HEK293 (cell line): Measurements from ENCODE around the gene AGRN.

Experiments
- GLIS2 ChIP-seq: fragments of 450-650 bp; formaldehyde crosslinking; IDR thresholded peaks from 2 replicates; pipeline ENCODE4 v1.5.1; 2016; ENCODE audit warnings: missing biosample characterization, missing genetic modification characterization
- HOXD13 ChIP-seq: sonication (generic); formaldehyde crosslinking; IDR thresholded peaks from 2 replicates; pipeline ENCODE4 v1.8.0; 2022; ENCODE audit warnings: missing genetic modification reagents, borderline replicate concordance
- KLF16 ChIP-seq: fragments of 450-650 bp; formaldehyde crosslinking; IDR thresholded peaks from 2 replicates; pipeline ENCODE4 v1.5.1; 2017; ENCODE audit warnings: missing biosample characterization, missing genetic modification characterization
- OVOL3 ChIP-seq: fragments of 450-650 bp; formaldehyde crosslinking; IDR thresholded peaks from 2 replicates; pipeline ENCODE4 v1.5.1; 2016; ENCODE audit warnings: missing biosample characterization, missing genetic modification characterization
- PRDM2 ChIP-seq: fragments of 450-650 bp; formaldehyde crosslinking; IDR thresholded peaks from 2 replicates; pipeline ENCODE4 v1.5.1; 2016; ENCODE audit warnings: missing biosample characterization, missing genetic modification characterization, borderline replicate concordance
- SETDB1 ChIP-seq: IDR thresholded peaks from one replicate; pipeline ENCODE4 v1.6.1; 2017; ENCODE audit warnings: mild to moderate bottlenecking, low read length, moderate library complexity, mixed read lengths; ENCODE audit not compliant: insufficient read length
- SP3 ChIP-seq: fragments of 450-650 bp; formaldehyde crosslinking; IDR thresholded peaks from 2 replicates; pipeline ENCODE4 v1.5.1; 2016; ENCODE audit warnings: missing biosample characterization, missing genetic modification characterization
- YY1 ChIP-seq: fragments of 450-650 bp; formaldehyde crosslinking; IDR thresholded peaks from 2 replicates; pipeline ENCODE4 v1.5.1; 2018; ENCODE audit warnings: missing biosample characterization, missing genetic modification characterization
- ZBTB21 ChIP-seq: fragments of 450-650 bp; formaldehyde crosslinking; IDR thresholded peaks from 2 replicates; pipeline ENCODE4 v1.5.1; 2017; ENCODE audit warnings: missing biosample characterization, missing genetic modification characterization
- ZBTB44 ChIP-seq: fragments of 450-650 bp; IDR thresholded peaks from 2 replicates; pipeline ENCODE4 v1.5.1; 2018; ENCODE audit warnings: missing biosample characterization, mild to moderate bottlenecking, missing genetic modification characterization
- ZNF140 ChIP-seq: fragments of 450-650 bp; formaldehyde crosslinking; IDR thresholded peaks from 2 replicates; pipeline ENCODE4 v1.5.1; 2016; ENCODE audit warnings: missing biosample characterization, missing genetic modification characterization
- ZNF155 ChIP-seq: fragments of 450-650 bp; formaldehyde crosslinking; IDR thresholded peaks from 2 replicates; pipeline ENCODE4 v1.5.1; 2016; ENCODE audit warnings: missing biosample characterization, missing genetic modification characterization
- ZNF157 ChIP-seq: fragments of 450-650 bp; formaldehyde crosslinking; IDR thresholded peaks from 2 replicates; pipeline ENCODE4 v1.5.1; 2016; ENCODE audit warnings: missing biosample characterization, missing genetic modification characterization
- ZNF2 ChIP-seq: fragments of 450-650 bp; formaldehyde crosslinking; IDR thresholded peaks from 2 replicates; pipeline ENCODE4 v1.5.1; 2016; ENCODE audit warnings: missing biosample characterization, missing genetic modification characterization
- ZNF239 ChIP-seq: fragments of 450-650 bp; formaldehyde crosslinking; IDR thresholded peaks from 2 replicates; pipeline ENCODE4 v1.5.1; 2016; ENCODE audit warnings: missing biosample characterization, missing genetic modification characterization
- ZNF311 ChIP-seq: fragments of 450-650 bp; formaldehyde crosslinking; IDR thresholded peaks from 2 replicates; pipeline ENCODE4 v1.5.1; 2017; ENCODE audit warnings: missing biosample characterization, missing genetic modification characterization, borderline replicate concordance
- ZNF398 ChIP-seq: fragments of 450-650 bp; formaldehyde crosslinking; IDR thresholded peaks from 2 replicates; pipeline ENCODE4 v1.5.1; 2017; ENCODE audit warnings: missing biosample characterization, missing genetic modification characterization
- ZNF530 ChIP-seq: fragments of 450-650 bp; formaldehyde crosslinking; IDR thresholded peaks from 2 replicates; pipeline ENCODE4 v1.5.1; 2016; ENCODE audit warnings: low read depth, missing biosample characterization, missing genetic modification characterization
- ZNF561 ChIP-seq: fragments of 450-650 bp; IDR thresholded peaks from 2 replicates; pipeline ENCODE4 v1.5.1; 2018; ENCODE audit warnings: missing biosample characterization, missing genetic modification characterization, borderline replicate concordance
- ZNF621 ChIP-seq: fragments of 450-650 bp; formaldehyde crosslinking; IDR thresholded peaks from 2 replicates; pipeline ENCODE4 v1.5.1; 2017; ENCODE audit warnings: missing biosample characterization, missing genetic modification characterization
- ZNF664 ChIP-seq: fragments of 450-650 bp; formaldehyde crosslinking; IDR thresholded peaks from 2 replicates; pipeline ENCODE4 v1.5.1; 2016; ENCODE audit warnings: missing biosample characterization, missing genetic modification characterization
- ZSCAN4 ChIP-seq: fragments of 450-650 bp; formaldehyde crosslinking; IDR thresholded peaks from 2 replicates; pipeline ENCODE4 v1.5.1; 2017; ENCODE audit warnings: missing biosample characterization, missing genetic modification characterization
- TF ChIP-seq, protein P1 (sequence below): fragments of 450-650 bp; formaldehyde crosslinking; IDR thresholded peaks from 2 replicates; pipeline ENCODE4 v1.5.1; 2016; ENCODE audit warnings: missing biosample characterization, missing genetic modification characterization
- TF ChIP-seq, protein P2 (sequence below): sonication (generic); formaldehyde crosslinking; IDR thresholded peaks from 2 replicates; pipeline ENCODE4 v1.8.1; 2022; ENCODE audit warnings: mild to moderate bottlenecking, moderate library complexity, missing genetic modification reagents

The AGRN gene

GRCh38 chr1:1013105-1013921 is 6.6 kb upstream of the AGRN start, which contains the start of gene ISG15 (continued):
- TF ChIP-seq SP3 (tag by site-specific recombination) (peak; percentile 49), ZNF398 (no peak), HOXD13 (no peak), YY1 (tag by site-specific recombination) (no peak), ZNF140 (tag by site-specific recombination) (no peak), ZNF155 (tag by site-specific recombination) (no peak), ZNF664 (tag by site-specific recombination) (peak; percentile 84; the same call in 1 of the 2 replicates), ZNF561 (tag by site-specific recombination) (peak; percentile 51; the same call in 1 of the 2 replicates), SETDB1 (no peak), ZNF621 (tag by site-specific recombination) (no peak), ZNF311 (no peak), ZBTB21 (no peak), ZSCAN4 (no peak), ZNF157 (tag by site-specific recombination) (no peak), PRDM2 (tag by site-specific recombination) (no peak), ZNF2 (tag by site-specific recombination) (no peak), ZNF239 (tag by site-specific recombination) (no peak), OVOL3 (tag by site-specific recombination) (no peak), ZBTB44 (0 out of 2 replicates have a peak, but pooled peaks have one; percentile 21), ZNF530 (tag by site-specific recombination) (no peak), GLIS2 (tag by site-specific recombination) (peak; percentile 35), KLF16 (no peak)
- TF ChIP-seq, protein P1, sequence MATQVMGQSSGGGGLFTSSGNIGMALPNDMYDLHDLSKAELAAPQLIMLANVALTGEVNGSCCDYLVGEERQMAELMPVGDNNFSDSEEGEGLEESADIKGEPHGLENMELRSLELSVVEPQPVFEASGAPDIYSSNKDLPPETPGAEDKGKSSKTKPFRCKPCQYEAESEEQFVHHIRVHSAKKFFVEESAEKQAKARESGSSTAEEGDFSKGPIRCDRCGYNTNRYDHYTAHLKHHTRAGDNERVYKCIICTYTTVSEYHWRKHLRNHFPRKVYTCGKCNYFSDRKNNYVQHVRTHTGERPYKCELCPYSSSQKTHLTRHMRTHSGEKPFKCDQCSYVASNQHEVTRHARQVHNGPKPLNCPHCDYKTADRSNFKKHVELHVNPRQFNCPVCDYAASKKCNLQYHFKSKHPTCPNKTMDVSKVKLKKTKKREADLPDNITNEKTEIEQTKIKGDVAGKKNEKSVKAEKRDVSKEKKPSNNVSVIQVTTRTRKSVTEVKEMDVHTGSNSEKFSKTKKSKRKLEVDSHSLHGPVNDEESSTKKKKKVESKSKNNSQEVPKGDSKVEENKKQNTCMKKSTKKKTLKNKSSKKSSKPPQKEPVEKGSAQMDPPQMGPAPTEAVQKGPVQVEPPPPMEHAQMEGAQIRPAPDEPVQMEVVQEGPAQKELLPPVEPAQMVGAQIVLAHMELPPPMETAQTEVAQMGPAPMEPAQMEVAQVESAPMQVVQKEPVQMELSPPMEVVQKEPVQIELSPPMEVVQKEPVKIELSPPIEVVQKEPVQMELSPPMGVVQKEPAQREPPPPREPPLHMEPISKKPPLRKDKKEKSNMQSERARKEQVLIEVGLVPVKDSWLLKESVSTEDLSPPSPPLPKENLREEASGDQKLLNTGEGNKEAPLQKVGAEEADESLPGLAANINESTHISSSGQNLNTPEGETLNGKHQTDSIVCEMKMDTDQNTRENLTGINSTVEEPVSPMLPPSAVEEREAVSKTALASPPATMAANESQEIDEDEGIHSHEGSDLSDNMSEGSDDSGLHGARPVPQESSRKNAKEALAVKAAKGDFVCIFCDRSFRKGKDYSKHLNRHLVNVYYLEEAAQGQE (tag by site-specific recombination) = no peak; the same call in 1 of the 2 replicates
- TF ChIP-seq, protein P2, sequence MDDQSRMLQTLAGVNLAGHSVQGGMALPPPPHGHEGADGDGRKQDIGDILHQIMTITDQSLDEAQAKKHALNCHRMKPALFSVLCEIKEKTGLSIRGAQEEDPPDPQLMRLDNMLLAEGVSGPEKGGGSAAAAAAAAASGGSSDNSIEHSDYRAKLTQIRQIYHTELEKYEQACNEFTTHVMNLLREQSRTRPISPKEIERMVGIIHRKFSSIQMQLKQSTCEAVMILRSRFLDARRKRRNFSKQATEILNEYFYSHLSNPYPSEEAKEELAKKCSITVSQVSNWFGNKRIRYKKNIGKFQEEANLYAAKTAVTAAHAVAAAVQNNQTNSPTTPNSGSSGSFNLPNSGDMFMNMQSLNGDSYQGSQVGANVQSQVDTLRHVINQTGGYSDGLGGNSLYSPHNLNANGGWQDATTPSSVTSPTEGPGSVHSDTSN = no peak
